Measurements from ENCODE around the gene BRD4. TPM values are rescaled to one million over a fixed set of nuclear protein-coding genes. Genes with fewer than 3 reads are reported as not detected.

BRD4 gene
- total RNA-seq, 1 donor from 2014 or later, result 60.9 TPM

DNA sequence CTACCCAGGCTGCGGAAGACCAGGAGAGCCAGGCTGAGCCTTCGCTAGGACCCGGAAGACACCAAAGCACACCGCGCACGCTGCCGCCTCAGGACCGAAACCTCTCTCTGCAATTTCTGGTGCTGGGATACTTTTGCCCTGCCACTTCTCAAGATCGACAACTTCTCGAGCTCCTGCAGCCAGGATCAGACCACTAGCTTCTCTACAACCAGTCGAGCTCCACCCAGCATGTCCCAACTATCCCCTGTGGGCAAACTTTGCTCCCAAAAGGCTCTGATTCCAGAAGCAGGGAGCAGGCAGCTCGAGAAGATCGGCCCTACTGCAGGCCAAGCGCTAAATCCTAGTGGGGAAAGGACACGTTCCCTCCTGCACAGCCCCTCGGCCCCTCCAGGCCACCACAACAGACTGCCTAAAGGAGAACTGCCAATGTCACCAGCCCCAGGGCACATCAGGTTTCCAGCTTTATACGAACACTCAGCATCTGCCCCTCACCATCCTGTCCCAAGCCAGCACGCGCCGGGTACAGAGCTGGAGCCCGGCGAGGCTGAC is 46.3 kb upstream of the BRD4 start:
- H3K4me1 ChIP-seq, result peaks cover 73% of the 10 kb centered on the region
- TF ChIP-seq, protein P1, sequence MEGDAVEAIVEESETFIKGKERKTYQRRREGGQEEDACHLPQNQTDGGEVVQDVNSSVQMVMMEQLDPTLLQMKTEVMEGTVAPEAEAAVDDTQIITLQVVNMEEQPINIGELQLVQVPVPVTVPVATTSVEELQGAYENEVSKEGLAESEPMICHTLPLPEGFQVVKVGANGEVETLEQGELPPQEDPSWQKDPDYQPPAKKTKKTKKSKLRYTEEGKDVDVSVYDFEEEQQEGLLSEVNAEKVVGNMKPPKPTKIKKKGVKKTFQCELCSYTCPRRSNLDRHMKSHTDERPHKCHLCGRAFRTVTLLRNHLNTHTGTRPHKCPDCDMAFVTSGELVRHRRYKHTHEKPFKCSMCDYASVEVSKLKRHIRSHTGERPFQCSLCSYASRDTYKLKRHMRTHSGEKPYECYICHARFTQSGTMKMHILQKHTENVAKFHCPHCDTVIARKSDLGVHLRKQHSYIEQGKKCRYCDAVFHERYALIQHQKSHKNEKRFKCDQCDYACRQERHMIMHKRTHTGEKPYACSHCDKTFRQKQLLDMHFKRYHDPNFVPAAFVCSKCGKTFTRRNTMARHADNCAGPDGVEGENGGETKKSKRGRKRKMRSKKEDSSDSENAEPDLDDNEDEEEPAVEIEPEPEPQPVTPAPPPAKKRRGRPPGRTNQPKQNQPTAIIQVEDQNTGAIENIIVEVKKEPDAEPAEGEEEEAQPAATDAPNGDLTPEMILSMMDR (IDR thresholded peaks at IDR 0.05; ENCODE audit: borderline replicate concordance), result no peak
- peaks cover 6% of the 10 kb centered on the region for H3K36me3 ChIP-seq
- H3K9me3 ChIP-seq (replicated peaks), result no peaks in the 10 kb centered on the region
- H3K4me3 ChIP-seq, result peak overlapping the region; percentile 97
- H3K27me3 ChIP-seq (ENCODE audit: low read depth), result no peaks in the 10 kb centered on the region
- intact Hi-C loops (cut with micrococcal nuclease), result loop anchor here (10.0 kb wide), 1 partner anchor 114 kb away; no protein-coding TSS in a partner anchor
- peak; percentile 45 for DNase-seq
- peak overlapping the region; percentile 98 for H3K27ac ChIP-seq (replicated peaks)

DNA sequence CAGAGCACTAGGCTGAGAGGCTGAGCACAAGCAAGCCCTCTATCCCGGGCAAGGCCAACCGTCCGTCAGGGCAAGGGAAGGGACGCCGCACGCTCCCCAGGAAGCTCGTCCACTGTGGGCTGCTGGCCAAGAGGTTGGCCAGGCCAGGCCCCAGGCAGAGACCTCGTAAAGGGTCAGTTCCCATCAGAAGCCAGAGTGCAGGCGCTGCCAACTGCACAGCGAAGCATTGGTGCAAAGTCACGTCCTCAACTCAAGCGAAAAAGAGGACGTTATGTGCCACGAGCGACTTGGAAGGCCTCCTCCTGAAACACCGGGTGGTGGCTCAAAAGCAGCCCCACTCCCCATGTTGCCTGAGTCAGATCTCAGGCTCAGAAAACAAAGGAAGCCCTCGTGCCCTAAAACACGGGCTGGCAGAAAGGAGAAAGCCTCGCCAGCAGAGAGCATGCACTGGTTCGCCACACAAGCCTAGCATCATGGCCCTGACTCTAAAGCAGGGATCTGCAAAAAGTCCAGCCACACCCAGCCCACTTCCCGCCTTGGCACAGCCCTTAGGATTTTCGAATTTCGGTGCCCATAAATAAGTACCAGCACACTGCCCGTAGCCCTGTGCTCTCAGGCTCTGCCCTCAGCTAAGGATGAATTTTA is 42.6 kb upstream of the BRD4 start:
- H3K36me3 ChIP-seq, result peaks cover 43% of the 10 kb centered on the region
- no peaks in the 10 kb centered on the region for H3K27me3 ChIP-seq (ENCODE audit: low read depth)
- TF ChIP-seq, protein P1 (IDR thresholded peaks at IDR 0.05; ENCODE audit: borderline replicate concordance), result no peak
- intact Hi-C loops (cut with micrococcal nuclease), result loop anchor here (10.0 kb wide), 1 partner anchor 110 kb away; no protein-coding TSS in a partner anchor
- H3K9me3 ChIP-seq (replicated peaks), result no peaks in the 10 kb centered on the region
- peak overlapping the region; percentile 98 for H3K27ac ChIP-seq (replicated peaks)
- H3K4me1 ChIP-seq, result peaks cover 93% of the 10 kb centered on the region
- H3K4me3 ChIP-seq, result peak overlapping the region; percentile 55
- peak; percentile 78 for DNase-seq

DNA sequence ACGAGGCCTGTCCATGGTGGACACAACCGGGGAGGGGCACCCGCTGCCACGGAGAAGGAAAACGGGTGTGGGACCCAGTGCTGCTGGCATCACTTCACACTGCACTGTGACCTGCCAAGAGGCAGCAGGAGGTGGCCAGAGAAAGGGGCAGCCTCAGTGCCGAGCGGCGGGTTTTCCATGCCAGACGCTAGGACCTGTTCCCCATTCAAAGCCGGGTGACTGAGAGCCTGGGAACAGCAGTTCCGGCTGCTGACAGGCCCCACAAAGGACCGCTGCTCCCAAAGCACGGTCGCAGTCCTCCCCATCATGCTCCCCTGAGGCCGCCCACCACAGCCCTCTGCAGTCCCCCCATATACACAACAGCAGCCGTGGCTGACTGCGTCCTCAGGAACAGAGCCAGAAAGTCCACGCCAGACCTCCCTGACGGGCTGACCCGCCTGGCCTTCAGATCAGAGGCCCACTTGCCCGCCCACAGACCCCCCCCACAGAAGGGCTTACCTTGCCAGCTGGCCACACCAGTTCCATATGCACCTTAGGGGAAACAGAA is 41.8 kb upstream of the BRD4 start:
- H3K27me3 ChIP-seq (ENCODE audit: low read depth), result no peaks in the 10 kb centered on the region
- peak overlapping the region; percentile 55 for H3K4me3 ChIP-seq
- H3K27ac ChIP-seq (replicated peaks), result peak overlapping the region; percentile 98
- intact Hi-C loops (cut with micrococcal nuclease), result loop anchor here (10.0 kb wide), 1 partner anchor 109 kb away; no protein-coding TSS in a partner anchor
- peak; percentile 36 for DNase-seq
- H3K36me3 ChIP-seq, result peaks cover 51% of the 10 kb centered on the region
- peaks cover 89% of the 10 kb centered on the region for H3K4me1 ChIP-seq
- TF ChIP-seq, protein P1 (IDR thresholded peaks at IDR 0.05; ENCODE audit: borderline replicate concordance), result no peak
- H3K9me3 ChIP-seq (replicated peaks), result no peaks in the 10 kb centered on the region

DNA sequence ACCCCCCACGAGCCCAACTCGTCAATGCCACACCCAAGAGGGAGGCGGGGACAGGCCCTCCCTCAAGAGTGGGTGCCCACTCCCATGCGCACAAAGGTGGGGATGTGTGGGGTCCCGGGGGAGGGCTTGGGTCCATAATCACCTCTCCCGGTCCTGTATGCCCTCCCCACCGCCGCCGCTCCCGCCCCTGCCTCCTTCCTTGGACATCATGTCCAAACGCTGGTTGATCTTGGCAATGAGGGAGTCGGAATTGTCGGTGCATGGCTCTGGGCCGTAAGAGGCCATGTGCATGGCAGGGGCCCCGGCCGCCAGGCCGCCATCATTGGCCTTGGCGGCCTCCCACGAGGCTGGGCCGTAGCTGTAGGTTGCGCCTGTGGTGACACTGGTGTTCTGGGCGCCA is 41.3 kb upstream of the BRD4 start:
- intact Hi-C loops (cut with micrococcal nuclease), result loop anchor here (10.0 kb wide), 1 partner anchor 109 kb away; no protein-coding TSS in a partner anchor
- no peaks in the 10 kb centered on the region for H3K9me3 ChIP-seq (replicated peaks)
- peaks cover 89% of the 10 kb centered on the region for H3K4me1 ChIP-seq
- H3K27ac ChIP-seq (replicated peaks), result peak overlapping the region; percentile 98
- TF ChIP-seq, protein P1 (IDR thresholded peaks at IDR 0.05; ENCODE audit: borderline replicate concordance), result no peak
- DNase-seq, result no peak
- peak overlapping the region; percentile 55 for H3K4me3 ChIP-seq
- H3K27me3 ChIP-seq (ENCODE audit: low read depth), result no peaks in the 10 kb centered on the region
- H3K36me3 ChIP-seq, result peaks cover 56% of the 10 kb centered on the region

DNA sequence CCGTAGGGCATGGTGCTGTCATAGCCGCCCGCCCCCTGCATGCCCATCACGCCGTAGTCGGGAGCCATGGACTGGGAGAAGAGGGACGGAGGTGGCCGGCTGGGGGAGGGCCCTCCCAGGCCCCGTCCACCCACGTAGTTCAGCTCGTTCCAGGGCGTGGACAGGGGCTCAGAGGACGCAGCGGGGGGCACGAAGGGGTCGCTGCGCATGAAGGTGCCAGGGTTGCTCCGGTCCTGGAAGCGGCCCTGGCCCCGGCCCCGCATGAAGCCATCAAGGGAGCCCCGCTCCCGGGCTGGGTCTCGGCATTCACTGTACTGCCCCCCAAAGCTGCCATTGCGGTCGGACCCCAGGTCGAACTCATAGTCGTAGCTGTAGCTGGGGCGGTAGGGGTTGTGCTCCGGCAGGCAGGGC is 40.6 kb upstream of the BRD4 start:
- TF ChIP-seq, protein P1 (IDR thresholded peaks at IDR 0.05; ENCODE audit: borderline replicate concordance), result no peak
- no peaks in the 10 kb centered on the region for H3K9me3 ChIP-seq (replicated peaks)
- intact Hi-C loops (cut with micrococcal nuclease), result loop anchor here (10.0 kb wide), 1 partner anchor 108 kb away; no protein-coding TSS in a partner anchor
- peak overlapping the region; percentile 98 for H3K27ac ChIP-seq (replicated peaks)
- H3K4me3 ChIP-seq, result no peak overlapping the region
- no peaks in the 10 kb centered on the region for H3K27me3 ChIP-seq (ENCODE audit: low read depth)
- peaks cover 89% of the 10 kb centered on the region for H3K4me1 ChIP-seq
- peaks cover 63% of the 10 kb centered on the region for H3K36me3 ChIP-seq
- DNase-seq, result no peak

Measured in left ventricle myocardium inferior (tissue), 1 donor.